NCI-H2196 treated with DMSO at 0.1 percent for 48 hours (cell line): Measurements from ENCODE around the gene FHIT.

Experiments used
- DNase-seq: peaks from one replicate; lab custom pipeline; 2025; ENCODE audit not compliant: unreplicated experiment; lab: John Stamatoyannopoulos, UW

FHIT gene

DNA sequence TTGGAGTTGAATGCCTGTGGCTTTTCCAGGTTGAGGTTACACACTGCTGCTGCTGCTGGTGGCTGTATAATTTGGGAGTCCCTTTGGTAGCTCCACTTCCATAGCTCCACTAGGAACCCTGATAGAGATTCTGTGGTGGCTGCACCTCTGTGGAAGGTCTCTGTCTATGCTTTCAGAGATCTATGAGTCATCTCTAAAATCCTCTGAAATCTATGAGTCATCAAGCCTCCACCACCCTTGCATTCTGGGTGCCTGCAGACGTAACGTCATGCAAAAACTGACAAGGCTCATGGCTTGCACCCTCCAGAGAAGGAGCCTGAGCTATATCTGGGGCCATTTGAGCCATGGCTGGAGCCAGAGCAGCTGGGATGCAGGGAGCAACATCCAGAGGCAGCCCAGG, 1164.4 kb downstream of the FHIT start:
- no peak for DNase-seq

DNA sequence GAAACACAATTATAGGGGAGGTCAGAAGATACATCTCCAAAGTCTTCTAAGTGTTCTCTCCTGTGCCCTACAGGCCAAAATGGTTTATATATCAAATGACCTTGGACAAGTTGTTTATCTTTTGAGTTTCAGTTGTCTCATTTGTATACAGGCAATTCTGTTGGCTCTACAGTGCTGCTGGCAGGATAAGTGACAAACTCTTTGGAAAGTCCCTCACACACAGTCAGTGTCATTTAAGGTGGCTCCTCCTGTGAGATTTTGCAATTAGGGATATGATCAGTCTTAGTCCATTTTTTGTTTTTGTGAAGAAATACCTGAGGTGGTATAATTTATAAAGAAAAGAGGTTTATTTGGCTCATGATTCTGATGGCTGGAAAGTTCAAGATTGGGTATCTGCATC, 1165.6 kb downstream of the FHIT start:
- no peak for DNase-seq

DNA sequence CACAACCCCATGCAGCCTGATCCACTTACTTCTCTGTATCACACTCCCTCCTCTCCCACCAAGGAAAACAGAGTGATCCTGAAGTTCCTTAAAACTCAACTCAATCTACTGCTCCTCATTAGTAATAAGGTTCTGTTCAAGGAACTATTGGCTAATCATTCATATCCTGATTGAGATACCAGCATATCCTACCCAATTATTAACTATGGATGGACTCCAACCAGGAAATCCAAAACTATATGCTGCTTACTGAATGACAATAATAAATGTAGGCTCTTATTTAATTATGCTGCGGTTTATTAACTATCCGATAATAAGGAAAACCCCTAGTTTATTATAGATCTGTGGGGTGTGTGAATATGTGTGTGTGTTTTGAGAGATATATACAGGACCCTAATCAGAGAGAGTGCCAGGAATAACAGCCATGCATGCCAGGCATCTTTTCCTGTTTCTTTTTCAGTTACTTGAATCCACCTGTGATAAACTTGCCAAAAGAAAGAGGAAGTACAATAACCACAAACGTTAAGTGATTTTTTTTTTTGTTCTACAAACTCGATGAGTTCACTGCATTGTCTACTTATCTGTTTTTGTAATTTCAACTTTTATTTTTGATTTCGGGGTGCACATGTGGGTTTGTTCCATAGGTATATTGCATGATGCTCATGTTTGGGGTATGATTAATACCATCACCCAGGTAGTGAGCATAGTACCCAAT, 1169.7 kb downstream of the FHIT start:
- no peak for DNase-seq

DNA sequence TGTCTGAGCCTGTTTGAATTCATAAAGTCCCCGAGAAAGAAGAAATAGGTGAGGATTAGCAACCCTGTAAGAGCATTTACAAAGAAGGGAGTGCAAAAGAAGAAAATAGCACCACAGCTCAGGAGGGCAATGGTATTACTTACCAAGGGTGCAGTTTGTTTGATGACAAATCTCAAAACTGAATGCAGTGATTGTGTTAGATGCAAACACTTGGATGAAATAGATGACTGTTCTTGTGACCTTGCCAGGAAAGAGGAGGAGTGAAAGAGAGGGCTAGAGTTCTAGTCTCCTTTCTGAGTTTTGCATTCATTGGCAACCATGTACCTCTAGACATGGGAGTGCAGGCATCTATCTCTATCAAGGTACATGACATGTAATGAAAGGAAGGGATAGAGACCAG, 1170.6 kb downstream of the FHIT start:
- no peak for DNase-seq

DNA sequence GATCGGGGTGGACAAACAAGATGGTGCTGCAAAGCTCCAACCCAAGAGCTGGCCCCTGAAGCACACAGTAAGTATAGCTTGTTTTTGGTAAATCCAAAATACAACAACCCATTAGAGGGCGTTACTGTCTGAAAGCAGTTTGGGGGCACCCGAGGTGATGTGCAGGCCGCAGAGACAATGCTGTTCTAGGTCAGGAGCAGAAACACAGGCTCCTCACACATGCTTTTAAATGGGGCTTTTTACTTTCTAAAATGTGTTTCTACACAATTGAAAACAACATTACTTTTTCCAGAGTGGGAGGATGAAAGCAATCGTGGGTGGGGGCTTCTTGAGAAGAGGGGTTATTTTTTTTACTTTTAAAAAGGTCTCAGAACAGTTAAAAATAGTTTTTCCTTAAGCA, 1172.2 kb downstream of the FHIT start:
- DNase-seq: no peak

DNA sequence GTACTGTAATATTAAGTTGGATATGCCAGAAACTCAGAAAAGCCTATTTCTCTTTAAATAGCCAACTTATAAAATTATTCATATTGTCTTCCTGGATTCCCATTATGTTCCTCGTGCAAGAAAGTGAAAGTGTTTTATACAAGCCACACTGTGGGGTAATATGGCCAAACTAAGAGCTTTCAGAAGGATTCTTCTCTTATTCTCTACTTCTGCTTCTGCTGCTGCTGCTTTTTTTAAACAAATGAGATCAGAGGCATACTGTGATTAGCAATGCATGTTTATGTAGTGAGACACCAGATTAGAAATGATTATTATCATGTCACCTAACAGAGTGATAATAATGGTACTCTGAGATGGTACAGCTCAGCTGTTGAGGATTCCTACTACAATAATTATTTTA, 1174.9 kb downstream of the FHIT start:
- no peak for DNase-seq

DNA sequence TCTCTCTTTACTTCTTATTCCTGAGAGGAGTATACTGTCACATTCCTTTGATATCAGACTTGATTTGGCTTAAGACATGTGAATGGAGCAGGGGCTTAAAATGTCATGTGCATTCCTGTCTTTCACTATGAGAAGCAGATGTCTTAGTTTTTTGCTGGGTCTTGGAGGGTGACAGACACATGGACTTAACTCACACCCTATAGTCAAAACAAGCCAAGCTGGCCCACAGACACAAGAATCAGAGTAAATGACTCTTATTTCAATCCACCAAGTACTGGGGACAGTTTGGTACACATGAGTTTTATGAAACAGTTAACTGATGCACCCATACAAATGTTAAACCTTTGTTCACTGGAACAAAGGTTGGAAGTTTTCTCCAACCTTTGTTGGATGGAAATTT, 1177.3 kb downstream of the FHIT start:
- DNase-seq: no peak

DNA sequence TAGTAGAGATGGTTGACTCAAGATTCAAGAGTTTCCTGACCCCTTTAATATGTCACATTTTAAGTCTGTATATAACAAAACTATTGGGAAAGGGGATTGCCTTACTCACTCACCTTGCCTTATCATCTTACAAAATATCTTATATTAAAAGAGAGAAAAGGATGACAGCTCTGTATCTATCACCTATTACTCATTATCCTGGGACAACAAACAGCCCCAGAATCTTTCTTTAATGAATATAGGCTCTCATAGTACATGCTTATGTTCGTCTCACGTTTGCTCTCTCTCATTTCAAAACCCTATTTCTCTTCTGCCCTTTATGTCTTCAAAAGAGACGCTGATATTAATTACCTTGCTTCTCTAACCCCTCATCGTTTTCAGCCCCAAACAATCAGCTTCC, 1178.0 kb downstream of the FHIT start:
- DNase-seq: no peak

DNA sequence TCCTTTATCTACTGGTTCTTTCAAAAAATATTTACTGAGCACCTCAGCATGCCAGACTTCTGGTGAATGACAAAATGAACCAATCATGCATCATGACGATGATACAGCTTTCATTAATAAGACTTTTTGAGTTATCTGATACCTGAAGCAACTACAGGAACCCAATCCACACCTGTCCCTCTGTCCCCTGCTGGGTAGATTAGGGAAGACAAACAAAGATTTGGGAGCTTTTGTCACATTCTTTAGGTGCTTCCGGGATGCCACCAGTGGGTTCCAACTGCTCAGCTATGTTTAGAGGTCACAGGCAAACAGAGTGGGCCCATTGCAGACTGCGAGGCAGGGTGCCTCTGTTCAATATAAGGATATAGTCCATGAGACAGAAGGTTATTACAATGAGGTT, 1180.9 kb downstream of the FHIT start:
- DNase-seq: no peak

DNA sequence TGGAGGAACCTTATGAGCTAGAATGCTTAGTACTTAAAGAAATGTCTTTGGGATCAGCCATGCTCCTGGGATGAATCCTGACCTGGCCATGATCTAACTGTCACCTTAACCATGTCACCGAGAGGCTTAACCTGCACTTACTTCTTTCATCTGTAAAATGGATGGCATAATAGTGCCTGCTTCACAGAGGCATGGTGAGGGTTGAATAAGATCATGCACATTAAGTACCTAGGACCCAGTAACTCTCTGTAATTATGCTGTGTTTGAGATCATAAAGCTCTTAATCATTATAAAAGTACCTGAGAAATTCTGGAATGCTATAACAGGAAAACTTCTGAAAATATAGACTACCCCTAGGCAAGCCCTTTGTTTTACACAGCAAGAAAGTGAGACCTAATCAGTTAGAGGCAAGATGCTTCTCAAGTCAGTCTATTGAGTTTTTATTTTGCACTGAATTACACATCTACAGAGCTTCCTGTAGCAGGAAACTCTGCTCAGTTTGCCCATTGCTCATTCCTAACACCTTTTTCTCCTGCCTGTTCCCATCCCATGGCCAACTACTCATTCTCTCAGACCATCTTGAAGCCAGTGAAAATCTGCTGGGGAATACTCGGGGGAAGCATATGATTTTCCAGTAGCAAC, 1185.9 kb downstream of the FHIT start:
- no peak for DNase-seq

DNA sequence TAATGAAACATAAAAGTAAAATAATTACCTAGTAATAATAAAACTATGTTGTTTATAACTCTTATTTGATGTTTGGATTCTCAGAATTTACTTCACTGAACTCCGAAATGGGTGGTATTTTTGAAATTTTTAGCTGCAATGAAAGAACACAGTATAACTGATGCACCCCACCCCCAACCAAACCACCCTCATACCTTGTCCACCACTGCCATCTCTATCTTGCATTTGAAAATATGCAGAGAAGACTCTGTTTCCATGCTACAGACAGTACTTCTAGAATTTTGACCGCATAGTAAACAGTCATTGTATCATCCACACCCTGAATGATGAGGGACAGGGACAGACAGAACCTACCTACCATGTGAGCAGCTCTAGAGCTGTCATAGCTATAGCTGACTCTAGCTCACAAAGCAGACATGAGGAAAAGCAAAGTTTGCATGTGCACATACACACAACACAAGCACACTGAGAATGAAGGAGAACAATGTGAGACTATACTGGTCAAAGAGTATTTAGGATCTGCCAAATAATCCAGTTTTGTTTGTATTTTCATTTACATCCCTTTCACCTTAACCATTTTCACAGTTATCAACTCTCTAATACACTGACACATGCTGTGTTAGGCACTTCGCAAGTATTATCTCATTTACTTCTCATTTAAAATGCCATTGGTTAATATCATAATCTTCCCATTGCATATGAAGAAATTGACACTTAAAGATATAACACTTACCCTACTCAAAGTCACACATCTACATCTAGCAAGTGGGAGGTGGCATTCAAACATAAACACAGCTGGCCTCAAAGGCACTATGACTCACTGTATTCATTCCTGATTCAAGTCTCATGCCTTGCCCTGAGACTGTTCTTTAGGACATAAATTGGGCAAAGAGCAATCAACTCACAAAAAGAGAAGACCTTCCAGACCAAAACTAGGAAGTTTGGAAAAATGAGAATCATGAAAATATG, 1186.8 kb downstream of the FHIT start:
- DNase-seq: no peak

DNA sequence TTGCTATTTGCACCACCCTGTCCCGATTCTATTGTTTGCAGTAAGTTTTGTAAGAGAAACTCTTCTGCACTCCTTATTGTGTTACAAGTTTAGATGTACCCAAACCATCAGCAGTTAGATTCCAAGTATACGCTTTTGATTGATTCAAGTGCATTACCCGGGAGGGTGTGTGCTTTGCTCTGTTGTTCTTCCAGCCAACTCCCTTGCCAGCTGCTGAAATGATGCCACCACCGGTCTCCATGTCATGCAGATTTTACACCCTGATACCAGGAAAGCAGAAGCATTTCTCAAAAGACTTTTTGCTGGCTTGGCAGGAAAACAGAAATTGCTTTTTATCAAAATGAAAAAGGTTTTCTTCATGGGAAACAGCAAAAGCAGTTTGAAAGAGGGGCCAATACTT, 1194.8 kb downstream of the FHIT start:
- DNase-seq: no peak

DNA sequence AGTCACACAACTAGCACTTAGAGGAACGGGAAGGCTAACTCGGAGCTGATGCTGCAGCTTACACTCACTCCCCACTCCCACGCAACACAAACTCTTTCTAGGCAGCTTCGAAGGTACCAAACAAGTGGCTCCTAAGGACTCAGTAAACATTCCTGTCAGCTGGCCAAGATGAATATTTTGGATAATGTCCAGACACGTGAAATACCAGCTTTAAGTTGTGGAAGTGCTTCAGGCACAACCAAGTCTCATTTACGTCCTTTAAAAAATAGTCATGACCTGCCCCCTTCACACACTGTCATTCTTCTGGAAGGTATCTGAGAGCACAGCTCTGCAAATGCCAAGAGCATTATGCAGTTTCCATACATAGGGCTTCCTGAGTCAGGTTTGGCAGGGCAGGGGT, 1195.5 kb downstream of the FHIT start:
- no peak for DNase-seq

DNA sequence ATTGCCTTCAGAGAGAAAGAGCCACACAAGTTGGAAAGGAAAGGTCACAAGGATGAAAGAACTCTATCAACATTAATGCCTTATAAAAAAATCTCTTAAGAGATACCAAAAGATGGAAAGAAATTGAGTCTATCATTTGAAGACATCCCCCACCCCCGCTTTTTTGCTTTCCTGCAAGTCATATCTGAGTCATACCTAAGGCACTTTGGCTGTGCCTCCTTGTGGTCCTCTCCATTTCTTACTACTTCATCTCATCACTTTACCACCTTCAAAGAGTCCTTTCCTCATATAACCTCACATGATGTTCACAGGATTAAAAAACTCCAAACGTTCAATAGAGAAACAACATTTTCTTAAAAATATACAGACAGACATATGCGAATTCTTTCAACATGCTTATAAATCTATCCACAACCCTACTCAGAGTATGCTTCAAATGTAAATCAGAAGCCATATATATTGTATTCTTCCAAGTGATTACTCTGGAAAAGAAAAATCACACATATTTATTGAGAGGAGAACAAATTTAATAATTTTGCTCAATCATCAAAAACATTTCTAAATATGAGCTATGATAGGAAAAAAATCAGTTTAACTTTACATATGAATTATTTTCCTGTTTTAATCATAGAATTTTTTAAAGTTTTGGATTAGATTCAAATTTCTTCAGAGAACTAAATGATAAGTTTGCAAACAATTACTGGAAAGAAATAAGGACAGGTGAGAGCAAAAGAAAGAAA, 1197.6 kb downstream of the FHIT start:
- DNase-seq: no peak

DNA sequence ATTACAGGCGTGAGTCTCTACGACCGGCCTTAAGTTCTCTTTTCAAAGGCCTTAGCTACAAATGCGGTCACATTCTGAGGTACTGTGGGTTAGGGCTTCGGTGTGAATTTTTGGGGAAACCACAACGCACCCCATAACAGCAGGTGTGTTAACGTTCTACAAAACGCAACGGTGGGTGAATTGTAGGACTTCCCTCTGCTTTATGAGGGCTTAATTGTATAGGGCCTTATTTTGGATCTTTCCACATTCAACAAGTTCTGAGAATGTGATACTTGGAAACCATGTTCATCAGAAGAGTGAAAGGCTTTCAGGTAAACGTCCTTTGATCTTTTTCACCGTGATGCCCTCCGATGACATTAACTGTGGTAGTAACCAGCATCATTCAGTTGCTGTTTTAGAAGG, 1202.8 kb downstream of the FHIT start:
- no peak for DNase-seq

DNA sequence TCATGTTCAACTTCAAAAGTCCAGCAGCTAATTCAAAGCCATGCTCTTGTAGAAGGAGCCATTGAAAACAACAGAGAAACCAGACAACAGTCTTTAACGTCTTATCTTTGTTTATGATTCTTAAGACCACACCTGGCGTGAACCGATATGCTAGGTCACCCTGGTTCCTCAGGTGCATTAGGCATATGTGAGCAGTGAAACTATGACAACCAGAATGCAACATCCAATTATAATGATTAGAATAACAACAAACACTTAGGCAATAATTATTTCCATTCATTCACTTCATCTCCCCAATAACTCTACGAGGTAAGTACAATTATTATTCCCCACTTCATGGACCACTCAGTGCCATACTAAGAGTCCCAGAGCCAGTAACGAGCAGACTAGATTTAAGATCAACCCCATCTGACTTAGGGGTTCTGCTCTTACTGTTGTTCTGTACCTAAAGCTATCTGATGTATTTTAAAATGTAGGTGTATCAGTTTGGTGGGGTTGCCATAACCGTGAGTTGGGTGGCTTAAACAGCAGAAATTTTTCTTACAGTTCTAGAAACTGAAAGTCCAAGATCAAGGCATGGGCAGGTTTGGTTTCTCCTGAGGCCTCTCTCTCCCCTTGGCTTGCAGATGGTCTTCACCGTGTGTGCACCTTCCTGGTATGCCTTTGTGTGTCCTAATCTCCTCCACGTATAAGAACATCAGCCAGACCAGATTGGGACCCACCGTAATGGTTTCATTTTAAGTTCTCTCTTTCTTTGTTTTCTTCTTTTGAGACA, 1203.6 kb downstream of the FHIT start:
- DNase-seq: no peak

DNA sequence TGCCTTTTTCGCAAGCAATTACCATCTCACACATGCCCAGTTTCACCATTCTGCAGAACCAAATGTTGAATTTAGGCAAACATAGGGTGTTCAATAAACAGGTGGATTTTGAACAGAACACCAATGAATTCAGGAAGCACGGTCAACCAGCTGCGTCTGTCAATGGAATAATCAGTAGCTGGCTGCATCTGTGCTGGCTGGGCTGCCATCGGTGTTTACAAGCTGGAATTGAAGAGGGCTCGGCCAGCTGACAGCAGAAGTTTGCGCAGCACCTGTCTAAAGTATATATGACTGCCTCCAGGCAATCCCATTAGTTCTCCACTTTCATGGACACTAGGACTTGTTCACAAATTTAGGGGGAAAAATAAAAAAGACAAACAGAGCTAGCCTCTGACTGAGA, 1205.0 kb downstream of the FHIT start:
- no peak for DNase-seq

DNA sequence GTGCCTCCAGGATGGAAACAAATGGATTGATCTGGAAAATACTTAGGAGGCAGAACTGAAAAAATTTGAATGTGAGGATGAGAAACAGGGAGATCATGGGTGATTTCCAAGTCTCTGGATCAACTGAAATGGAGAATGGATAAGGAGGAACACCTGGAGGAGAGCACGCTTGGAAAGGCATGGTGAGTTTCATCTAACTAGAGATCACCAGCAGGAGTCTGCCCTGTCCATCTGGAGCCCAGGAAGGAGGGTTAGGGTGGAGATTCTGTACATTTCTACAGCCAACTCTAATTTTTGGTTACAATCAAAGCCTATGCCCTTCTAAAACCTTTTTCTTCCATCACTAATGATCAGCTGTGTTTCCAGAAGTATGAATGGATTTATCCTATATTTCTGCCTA, 1205.6 kb downstream of the FHIT start:
- no peak for DNase-seq

DNA sequence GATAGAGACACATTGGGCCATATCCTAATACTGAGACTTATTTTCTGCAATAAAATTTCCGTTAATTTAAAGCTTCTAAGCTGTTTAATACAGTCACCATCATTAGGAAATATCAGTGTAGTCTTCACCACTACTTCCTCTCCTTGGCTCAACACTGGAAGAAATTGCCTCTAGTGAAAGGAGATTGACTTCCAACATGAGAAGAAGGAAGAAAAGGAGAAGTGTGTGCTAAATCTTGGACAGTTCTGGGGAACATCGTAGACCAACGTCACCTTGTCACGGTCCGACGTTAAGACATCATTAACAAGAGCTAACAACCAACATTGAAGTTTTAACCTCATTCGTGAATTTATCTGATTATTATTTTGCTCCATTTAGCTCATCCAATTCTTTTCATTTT, 1214.4 kb downstream of the FHIT start:
- no peak for DNase-seq

DNA sequence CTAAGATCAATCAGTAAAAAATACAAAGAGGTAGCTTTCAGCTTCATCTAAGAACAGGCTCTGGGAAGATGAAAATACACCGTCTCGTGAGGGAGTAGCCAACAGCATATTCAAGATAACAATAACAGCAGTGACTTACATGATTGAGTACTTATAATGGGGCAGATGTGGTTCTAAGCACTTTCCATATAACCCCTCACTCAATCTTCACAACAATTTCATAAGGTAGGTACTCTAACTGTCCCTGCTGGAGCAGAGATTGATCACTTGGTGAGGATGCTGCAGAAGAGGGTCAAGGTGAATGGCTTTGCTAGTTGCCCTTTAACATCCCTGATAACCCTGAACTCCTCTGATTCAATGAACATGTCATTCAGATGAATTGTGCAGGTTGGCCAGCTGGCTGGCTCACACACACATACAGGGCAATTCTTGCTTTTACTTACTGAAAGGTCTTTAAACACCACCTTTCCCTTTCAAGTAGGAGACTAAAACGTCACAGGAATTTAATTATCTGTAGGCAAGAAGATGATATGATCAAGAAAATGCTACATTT, 1217.3 kb downstream of the FHIT start:
- no peak for DNase-seq
